ENCODE results near the gene ACTG2. TPM values are rescaled to one million over a fixed set of nuclear protein-coding genes. Genes with fewer than 3 reads are reported as not detected.
A peak's percentile ranks its signal among the peaks of the same experiment; 100 is the strongest.
"Not testable (repeated sequence)": the region's sequence is repeated elsewhere in the genome, so short reads cannot be mapped to it uniquely, and the experiment has no call there.

ACTG2 gene
- total RNA-seq, 2 experiments from 2014 or later: not detected

DNA sequence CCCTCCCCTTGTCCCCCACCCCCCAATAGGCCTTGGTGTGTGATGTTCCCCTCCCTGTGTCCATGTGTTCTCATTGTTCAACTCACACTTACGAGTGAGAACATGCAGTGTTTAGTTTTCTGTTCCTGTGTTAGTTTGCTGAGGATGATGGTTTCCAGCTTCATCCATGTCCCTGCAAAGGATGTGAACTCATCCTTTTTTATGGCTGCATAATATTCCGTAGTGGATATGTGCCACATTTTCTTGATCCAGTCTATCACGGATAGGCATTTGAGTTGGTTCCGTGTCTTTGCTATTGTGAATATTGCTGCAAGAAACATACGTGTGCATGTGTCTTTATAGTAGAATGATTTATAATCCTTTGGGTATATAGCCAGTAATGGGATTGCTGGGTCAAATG lies 14.8 kb upstream of the ACTG2 start:
- H3K9me3 Mint-ChIP-seq: not testable (repeated sequence)

DNA sequence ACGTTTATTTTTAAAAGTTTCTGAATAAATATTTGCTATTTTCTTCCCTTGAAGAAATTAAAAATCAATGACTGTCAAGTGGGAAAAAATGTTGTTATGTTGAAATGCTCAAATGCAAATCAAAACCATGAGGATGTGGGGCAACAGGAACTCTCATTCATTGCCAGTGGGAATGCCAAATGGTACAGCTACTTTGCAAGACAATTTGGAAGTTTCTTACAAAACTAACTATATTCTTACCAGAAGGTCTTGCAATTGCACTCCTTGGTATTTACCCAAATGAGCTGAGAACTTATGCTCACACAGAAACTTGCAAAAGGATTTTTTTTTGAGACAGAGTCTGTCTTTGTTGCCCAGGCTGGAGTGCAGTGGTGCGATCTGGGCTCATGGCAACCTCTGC lies 7.4 kb upstream of the ACTG2 start:
- ChIA-PET POLR2A (no interaction called here), CTCF (interaction anchor here (0.6 to 1.3 kb wide), 2 partner anchors 9 to 83 kb away, joined by 3 to 4 read pairs; no protein-coding TSS in a partner anchor)
- Mint-ChIP-seq H3K9me3 (peaks cover 2% of the 10 kb centered on the region), H3K4me1 (peaks cover 17% of the 10 kb centered on the region), H3K36me3 (ENCODE audit: low read depth) (no peaks in the 10 kb centered on the region), H3K27me3 (peaks cover 10% of the 10 kb centered on the region), H3K27ac (no peak overlapping the region), H3K4me3 (no peak overlapping the region)
- DNase-seq: no peak

More for the DNA sequence above, 14.8 kb upstream of the ACTG2 start:
- DNase-seq; POLR2A ChIA-PET; H3K27ac Mint-ChIP-seq; H3K27me3 Mint-ChIP-seq; H3K36me3 Mint-ChIP-seq (ENCODE audit: low read depth); H3K4me3 Mint-ChIP-seq; H3K4me1 Mint-ChIP-seq: not testable (repeated sequence)
- CTCF ChIA-PET: interaction anchor here (1.5 to 2.1 kb wide), 2 partner anchors 9 to 14 kb away, joined by 3 to 5 read pairs; no protein-coding TSS in a partner anchor

DNA sequence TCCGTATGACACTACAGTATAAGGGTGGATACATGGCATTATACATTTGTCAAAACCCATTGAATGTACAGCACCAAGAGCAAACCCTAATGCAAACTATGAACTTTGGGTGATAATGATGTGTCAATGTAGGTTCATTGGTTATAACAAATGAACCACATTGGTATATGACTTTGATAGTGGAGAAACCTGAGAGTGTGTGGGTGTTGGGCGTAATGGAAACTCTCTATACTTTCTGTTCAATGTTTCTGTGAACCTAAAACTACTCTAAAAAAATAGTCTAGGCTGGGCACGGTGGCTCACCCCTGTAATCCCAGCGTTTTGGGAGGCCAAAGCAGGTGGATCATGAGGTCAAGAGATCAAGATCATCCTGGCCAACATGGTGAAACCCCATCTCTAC lies 6.5 kb upstream of the ACTG2 start:
- CTCF ChIA-PET: interaction anchor here (0.8 kb wide), 1 partner anchor 9 kb away, joined by 3 read pairs; no protein-coding TSS in a partner anchor
- no peaks in the 10 kb centered on the region for H3K36me3 Mint-ChIP-seq (ENCODE audit: low read depth)
- H3K9me3 Mint-ChIP-seq: peaks cover 2% of the 10 kb centered on the region
- H3K27ac Mint-ChIP-seq: no peak overlapping the region
- H3K27me3 Mint-ChIP-seq: peaks cover 8% of the 10 kb centered on the region
- POLR2A ChIA-PET: no interaction called here
- H3K4me3 Mint-ChIP-seq: no peak overlapping the region
- DNase-seq: no peak
- peaks cover 17% of the 10 kb centered on the region for H3K4me1 Mint-ChIP-seq

DNA sequence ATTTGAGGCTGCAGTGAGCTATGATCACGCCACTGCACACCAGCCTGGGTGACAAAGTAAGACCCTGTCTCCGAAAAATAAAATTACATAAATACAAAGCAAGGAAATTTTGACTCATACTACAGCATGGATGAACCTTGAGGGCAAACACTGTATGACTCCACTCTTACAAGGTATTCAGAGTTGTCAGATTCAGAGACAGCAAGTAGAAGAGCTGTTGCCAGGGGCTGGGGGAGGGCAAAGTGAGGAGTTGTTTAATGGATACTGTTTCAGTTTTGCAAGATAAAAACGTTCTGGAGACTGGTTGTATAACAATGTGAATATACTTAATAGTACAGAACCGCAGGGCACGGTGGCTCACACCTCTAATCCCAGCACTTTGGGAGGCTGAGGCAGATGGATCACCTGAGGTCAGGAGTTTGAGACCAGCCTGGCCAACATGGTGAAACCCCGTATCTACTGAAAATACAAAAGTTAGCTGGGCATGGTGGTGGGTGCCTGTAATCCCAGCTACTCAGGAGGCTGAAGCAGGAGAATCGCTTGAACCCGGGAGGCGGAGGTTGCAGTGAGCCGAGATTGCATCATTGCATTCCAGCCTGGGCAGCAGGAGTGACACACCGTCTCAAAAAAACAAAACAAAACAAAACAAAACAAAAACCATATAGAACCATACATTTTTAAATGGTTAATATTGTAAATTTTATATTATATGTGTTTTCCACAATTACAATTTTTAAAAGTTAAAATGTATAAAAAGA lies 5.0 kb upstream of the ACTG2 start:
- CTCF ChIA-PET; DNase-seq; H3K36me3 Mint-ChIP-seq (ENCODE audit: low read depth); H3K9me3 Mint-ChIP-seq; POLR2A ChIA-PET; H3K27ac Mint-ChIP-seq; H3K27me3 Mint-ChIP-seq; H3K4me3 Mint-ChIP-seq: not testable (repeated sequence)
- H3K4me1 Mint-ChIP-seq: peaks cover 17% of the 10 kb centered on the region

DNA sequence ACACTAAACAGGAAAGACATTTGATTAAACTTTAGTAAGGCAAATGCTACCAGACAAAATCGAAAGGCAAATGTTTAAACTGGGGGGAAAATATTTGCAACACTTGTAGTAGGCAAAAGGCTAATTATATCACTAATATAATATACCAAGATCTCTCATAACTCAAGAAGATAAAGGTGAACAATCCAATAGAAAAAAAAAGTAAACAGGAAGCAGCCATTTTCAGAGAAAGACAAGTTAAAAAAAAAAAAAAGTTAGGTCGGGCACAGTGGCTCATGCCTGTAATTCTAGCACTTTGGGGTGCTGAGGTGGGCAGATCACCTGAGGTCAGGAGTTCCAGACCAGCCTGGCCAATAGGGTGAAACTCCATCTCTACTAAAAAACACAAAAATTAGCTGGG lies 4.4 kb upstream of the ACTG2 start:
- Mint-ChIP-seq H3K27ac (peak overlapping the region; percentile 79), H3K4me3 (no peak overlapping the region), H3K4me1 (peaks cover 17% of the 10 kb centered on the region), H3K36me3 (ENCODE audit: low read depth) (no peaks in the 10 kb centered on the region), H3K27me3 (peaks cover 3% of the 10 kb centered on the region), H3K9me3 (peaks cover 2% of the 10 kb centered on the region)
- CTCF ChIA-PET: no interaction called here
- no peak for DNase-seq
- POLR2A ChIA-PET: no interaction called here

DNA sequence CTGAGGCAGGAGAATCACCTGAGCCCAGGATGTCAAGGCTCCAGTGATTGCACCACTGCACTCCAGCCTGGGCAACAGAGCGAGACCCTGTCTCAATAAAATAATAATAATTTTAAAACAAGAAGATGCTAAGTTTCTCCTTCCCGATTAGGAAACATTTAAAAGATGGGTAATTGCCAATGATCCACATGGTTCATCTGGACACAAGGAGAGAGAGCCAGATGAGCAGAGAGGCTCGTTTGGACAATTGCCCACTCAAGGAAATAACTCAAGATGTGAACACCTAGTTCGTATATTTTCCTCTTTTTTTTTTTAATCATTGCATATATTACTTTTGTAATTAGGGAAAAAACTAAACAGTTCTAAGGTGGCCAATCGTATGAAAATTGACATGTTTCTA lies 3.6 kb upstream of the ACTG2 start:
- Mint-ChIP-seq H3K4me1 (peaks cover 23% of the 10 kb centered on the region), H3K27ac (no peak overlapping the region), H3K27me3 (peaks cover 2% of the 10 kb centered on the region), H3K4me3 (no peak overlapping the region), H3K36me3 (ENCODE audit: low read depth) (no peaks in the 10 kb centered on the region), H3K9me3 (peaks cover 2% of the 10 kb centered on the region)
- POLR2A ChIA-PET: no interaction called here
- CTCF ChIA-PET: no interaction called here
- DNase-seq: no peak

DNA sequence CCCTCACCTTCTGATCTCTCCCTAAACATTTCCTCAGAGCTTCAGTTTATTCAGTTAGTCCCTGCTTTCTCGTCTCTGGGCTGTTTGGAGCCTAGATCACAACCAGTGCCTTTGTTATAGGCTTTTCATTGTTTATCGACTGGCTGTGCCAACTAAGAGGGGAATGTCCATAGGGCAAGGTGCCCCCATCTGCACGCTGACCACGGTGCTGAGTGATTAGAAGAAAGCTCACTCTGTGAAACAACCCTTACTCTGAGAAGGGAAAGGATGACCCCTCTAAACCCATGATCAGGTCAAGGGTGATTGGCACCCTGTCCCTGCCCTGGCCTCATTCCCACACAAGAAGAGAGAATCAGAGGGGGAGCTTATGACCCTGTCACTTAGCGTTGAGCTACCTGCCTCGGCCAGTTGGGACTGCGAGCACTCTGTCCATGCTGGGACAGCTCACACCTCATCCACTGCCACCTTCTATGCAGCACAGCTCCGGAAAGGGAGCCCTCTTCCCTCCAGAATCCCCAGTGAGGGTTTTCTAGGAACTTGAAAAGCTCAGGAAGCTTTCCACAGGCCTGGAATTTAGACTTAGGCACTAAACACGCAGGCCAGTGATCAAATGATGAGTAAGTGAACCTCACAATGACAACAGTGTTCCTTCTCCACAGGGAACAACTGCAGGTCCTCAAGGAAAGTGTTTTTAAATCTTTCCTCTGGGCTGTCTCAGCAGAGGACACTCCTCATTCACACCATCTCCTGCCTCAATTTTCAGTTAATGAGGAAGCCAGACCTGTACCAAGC lies 2.3 kb upstream of the ACTG2 start:
- Mint-ChIP-seq H3K36me3 (ENCODE audit: low read depth) (no peaks in the 10 kb centered on the region), H3K9me3 (peaks cover 2% of the 10 kb centered on the region), H3K27ac (no peak overlapping the region), H3K27me3 (peaks cover 2% of the 10 kb centered on the region), H3K4me3 (no peak overlapping the region), H3K4me1 (peaks cover 36% of the 10 kb centered on the region)
- no peak for DNase-seq
- ChIA-PET POLR2A (no interaction called here), CTCF (interaction anchor here (2.6 kb wide), 1 partner anchor 9 kb away, joined by 7 read pairs; no protein-coding TSS in a partner anchor)

DNA sequence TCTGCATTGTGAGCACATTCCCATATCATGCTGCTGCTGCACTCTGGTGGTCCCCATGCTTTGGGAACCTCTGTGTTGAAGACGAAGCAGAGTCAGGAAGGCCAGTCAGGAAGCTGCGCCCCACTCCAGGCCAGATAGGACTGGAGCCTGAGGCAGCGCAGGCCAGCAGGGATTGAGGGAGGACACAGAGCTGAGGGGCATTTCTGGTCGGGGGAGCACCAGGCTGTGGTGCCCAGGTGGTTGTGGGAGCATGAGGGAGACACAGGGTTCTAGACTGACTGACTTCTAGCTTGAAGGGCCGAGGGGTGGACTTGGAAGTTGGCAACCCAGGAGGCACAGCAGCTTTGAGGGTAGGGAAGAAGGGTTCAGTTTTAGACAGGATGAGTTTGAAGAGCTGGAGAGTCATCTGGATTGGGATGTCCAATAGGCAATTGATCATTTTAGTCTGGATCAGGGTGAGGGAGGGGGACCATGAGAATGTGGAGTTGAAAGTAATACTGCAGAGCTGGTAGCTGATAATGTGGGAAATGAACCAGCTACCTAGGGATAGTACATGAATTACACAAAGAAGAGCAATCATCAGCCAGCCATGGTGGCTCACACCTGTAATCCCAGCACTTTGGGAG lies 1.4 kb upstream of the ACTG2 start:
- H3K27ac Mint-ChIP-seq: no peak overlapping the region

DNA sequence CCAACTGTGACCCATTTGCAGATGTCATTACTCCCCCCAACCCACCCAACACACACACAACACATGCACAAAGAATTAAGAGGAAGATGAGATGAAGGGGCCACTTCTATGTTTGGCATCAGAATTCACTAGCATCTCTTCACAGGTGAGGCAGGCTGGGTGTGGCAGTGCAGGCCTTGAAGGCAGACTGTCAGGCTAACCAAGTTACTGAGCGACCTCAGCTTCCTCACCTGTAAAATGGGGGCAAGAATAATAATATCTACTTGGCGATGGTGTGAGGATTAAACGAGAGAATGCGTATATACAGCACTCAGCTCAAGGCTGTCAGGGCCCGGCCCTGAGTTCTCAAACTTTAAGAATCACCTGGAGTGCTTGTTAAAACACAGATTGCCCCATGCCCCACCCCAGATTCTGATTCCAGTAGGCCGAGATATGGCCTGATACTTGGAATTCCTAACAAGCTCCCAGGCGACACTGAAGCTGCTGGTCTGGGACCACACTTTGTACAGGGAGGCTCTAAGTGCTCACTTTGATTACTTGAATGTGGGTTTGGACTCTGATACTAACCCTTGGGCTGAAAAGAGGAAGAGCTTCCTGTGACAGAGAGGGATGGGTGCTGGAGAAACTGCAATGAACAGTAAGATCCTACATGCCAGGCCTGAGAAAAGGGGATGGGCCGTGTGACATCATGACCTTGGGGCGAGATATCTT lies 1.1 kb downstream of the ACTG2 start:
- CTCF ChIA-PET: interaction anchor here (1.2 to 1.7 kb wide), 3 partner anchors 14 to 70 kb away, joined by 3 to 4 read pairs (median 3); no protein-coding TSS in a partner anchor
- Mint-ChIP-seq H3K4me1 (peaks cover 43% of the 10 kb centered on the region), H3K27ac (no peak overlapping the region), H3K9me3 (no peaks in the 10 kb centered on the region), H3K4me3 (no peak overlapping the region), H3K27me3 (peaks cover 2% of the 10 kb centered on the region), H3K36me3 (ENCODE audit: low read depth) (no peaks in the 10 kb centered on the region)
- POLR2A ChIA-PET: no interaction called here
- DNase-seq: no peak

More for the DNA sequence above, 1.4 kb upstream of the ACTG2 start:
- POLR2A ChIA-PET: no interaction called here
- Mint-ChIP-seq H3K36me3 (ENCODE audit: low read depth) (no peaks in the 10 kb centered on the region), H3K27me3 (peaks cover 2% of the 10 kb centered on the region), H3K9me3 (peaks cover 2% of the 10 kb centered on the region), H3K4me3 (no peak overlapping the region), H3K4me1 (peaks cover 41% of the 10 kb centered on the region)
- no peak for DNase-seq
- CTCF ChIA-PET: interaction anchor here (1.2 to 2.6 kb wide), 2 partner anchors 8 kb away, joined by 4 to 7 read pairs; no protein-coding TSS in a partner anchor

DNA sequence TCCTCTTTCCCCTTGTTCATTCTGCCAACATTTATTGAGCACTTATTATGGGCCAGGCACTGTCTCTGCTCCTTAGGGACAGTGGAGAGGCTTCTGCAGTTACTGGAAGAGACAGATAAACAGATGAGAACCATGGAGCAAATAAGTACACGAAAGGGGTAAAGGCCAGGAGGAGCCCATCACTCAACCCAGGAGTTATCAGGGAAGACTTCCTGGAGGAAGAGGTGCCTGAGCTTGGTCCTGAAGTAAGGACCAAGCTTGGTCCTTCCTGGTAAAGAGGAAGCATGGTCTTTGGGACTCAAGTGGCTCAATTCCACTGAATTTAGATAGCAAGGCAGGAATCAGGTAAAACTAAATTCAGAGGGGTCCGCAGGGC lies 1.7 kb downstream of the ACTG2 start:
- H3K27ac Mint-ChIP-seq: no peak overlapping the region
- H3K9me3 Mint-ChIP-seq: no peaks in the 10 kb centered on the region
- POLR2A ChIA-PET: no interaction called here
- H3K4me3 Mint-ChIP-seq: no peak overlapping the region
- peaks cover 2% of the 10 kb centered on the region for H3K27me3 Mint-ChIP-seq
- DNase-seq: no peak
- CTCF ChIA-PET: interaction anchor here (0.7 to 1.7 kb wide), 4 partner anchors 9 to 70 kb away, joined by 3 to 4 read pairs (median 3); no protein-coding TSS in a partner anchor
- H3K4me1 Mint-ChIP-seq: peaks cover 43% of the 10 kb centered on the region
- H3K36me3 Mint-ChIP-seq (ENCODE audit: low read depth): no peaks in the 10 kb centered on the region

DNA sequence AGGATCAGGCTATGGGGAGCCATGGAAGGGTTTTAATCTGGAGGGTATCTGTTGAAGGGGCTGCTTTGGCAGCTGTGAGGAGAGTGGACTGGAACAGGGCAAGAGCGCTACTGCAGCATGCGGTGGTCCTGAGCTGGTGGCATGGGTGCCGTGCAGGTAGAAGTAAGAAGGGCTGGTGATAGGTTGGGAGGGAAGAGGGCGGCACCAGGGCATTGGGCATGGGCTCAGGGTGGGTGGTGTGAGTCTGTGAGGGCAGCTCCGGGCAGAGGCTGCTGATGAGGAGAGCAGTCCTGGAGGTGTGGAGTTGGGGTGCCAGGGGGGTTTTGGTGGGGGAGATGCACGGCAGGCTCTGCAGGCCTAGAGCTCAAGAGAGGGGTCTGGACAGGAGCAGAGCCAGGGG lies 2.1 kb downstream of the ACTG2 start:
- Mint-ChIP-seq H3K27ac (peak overlapping the region; percentile 10), H3K4me3 (no peak overlapping the region), H3K9me3 (no peaks in the 10 kb centered on the region), H3K36me3 (ENCODE audit: low read depth) (no peaks in the 10 kb centered on the region), H3K4me1 (peaks cover 43% of the 10 kb centered on the region), H3K27me3 (peaks cover 2% of the 10 kb centered on the region)
- no peak for DNase-seq
- ChIA-PET CTCF (interaction anchor here (0.7 to 1.3 kb wide), 3 partner anchors 10 to 71 kb away, joined by 3 to 4 read pairs (median 3); no protein-coding TSS in a partner anchor), POLR2A (no interaction called here)

DNA sequence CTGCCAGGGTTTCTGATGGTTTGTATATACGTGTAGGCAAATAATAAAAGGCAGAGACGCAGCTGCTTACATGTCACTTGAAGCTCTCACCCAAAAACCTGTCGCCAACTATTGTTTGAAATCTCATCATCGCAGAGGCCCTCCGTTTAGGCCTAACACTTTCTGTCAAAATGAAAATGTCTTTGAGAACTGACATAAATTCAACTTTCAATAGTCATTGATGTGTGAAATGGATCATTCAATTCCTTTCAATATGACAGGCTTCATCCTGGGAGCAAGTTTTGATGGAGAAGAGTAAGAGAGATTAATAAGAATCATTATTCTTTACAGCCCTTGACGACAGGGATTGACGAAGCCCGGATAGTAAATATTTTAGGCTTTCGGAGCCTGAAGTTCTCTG lies 2.7 kb downstream of the ACTG2 start:
- CTCF ChIA-PET: interaction anchor here (1.1 to 2.2 kb wide), 3 partner anchors 11 to 32 kb away, joined by 3 to 4 read pairs (median 3); no protein-coding TSS in a partner anchor
- Mint-ChIP-seq H3K27ac (no peak overlapping the region), H3K9me3 (no peaks in the 10 kb centered on the region), H3K4me3 (no peak overlapping the region), H3K36me3 (ENCODE audit: low read depth) (no peaks in the 10 kb centered on the region), H3K27me3 (no peaks in the 10 kb centered on the region), H3K4me1 (peaks cover 43% of the 10 kb centered on the region)
- no peak for DNase-seq
- POLR2A ChIA-PET: no interaction called here

Measured in activated CD4-positive, alpha-beta T cell treated with anti-CD3 and anti-CD28 coated beads, Interleukin-2, amount 10 ng/mL, durations not matched to agents 7 days and 5 days (primary cell).